Stimulated activated CD8-positive, alpha-beta memory T cell treated with anti-CD3 and anti-CD28 coated beads, Interleukin-7, amount 100 ng/mL, for 48 hours (primary cell): ENCODE results near the gene MAG.

Experiments
- DNase-seq, 2 donors: peaks; one replicate each; pipeline ENCODE4 v3.0.0-alpha.2; 2020; ENCODE audit warnings: low read depth in 1 of 2; ENCODE audit errors: extremely low read depth in 1 of 2

The MAG gene

DNA sequence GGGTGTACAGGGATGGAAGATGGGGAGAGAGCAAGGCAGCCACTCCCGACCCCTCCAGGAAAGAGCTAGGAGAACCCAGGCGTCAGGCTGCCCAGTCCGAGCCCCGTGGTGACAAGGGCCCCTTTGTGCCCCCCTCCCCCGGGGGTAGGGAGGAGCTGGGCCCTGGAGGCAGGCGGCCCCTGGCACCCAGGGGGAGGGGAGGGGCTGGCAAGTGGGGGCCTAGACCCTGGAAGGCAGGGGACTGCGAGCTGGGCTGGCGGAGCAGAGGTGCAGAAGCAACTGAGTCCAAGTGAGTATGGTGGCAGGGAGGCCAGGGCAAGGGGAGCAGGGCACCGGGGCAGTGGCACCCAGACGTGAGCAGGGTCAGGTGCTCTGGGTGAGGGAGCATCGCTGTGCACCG is at the start of gene MAG:
Gene MAG, plus strand, starts transcription at position 246 of the 400 bp plus-strand sequence. CDS start 3,248 bp downstream, outside the sequence.
- no peak for DNase-seq

GRCh38 chr19:35246466-35247092 is 45.4 kb upstream of the MAG start:
- no peak for DNase-seq

DNA sequence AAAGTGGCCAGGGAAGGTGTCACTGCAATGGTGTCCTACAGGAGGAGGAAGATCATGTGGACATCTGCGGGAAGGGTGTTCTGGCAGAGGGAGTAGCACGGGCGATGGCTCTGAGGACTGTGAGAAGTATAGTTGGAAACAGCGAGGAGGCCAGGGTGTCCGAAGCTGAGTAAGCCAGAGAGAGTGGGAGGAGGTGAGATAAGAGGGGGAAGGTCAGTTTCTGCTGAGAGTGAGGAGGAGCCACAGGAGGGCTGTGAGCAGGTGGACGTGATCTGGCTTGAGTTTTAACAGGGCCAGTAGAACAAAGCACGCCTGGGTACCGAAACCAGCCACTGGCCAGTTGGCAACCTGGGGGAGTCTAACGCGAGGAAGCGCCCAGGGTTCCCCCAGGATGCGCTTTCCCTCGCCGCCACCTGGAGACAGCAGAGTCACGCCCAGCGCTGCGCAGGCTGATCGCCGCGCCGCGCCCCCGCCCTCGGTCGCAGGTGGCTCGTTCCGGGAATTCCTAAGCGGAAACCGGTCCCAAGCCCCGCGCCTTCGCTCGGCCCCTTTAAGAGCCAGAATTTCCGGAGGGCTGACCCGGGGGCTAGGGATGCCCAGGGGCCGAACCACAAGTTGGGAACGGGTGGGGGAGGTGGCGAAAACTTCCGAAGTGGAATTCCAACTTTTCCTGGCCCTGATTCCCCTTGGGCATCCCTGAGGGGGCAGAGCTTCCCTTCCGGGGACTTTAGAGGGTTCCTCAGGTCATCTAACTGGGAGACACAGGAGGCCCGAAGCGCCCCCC is 44.2 kb upstream of the MAG start:
- peak in 1 of 2 donors; percentile 24 for DNase-seq

DNA sequence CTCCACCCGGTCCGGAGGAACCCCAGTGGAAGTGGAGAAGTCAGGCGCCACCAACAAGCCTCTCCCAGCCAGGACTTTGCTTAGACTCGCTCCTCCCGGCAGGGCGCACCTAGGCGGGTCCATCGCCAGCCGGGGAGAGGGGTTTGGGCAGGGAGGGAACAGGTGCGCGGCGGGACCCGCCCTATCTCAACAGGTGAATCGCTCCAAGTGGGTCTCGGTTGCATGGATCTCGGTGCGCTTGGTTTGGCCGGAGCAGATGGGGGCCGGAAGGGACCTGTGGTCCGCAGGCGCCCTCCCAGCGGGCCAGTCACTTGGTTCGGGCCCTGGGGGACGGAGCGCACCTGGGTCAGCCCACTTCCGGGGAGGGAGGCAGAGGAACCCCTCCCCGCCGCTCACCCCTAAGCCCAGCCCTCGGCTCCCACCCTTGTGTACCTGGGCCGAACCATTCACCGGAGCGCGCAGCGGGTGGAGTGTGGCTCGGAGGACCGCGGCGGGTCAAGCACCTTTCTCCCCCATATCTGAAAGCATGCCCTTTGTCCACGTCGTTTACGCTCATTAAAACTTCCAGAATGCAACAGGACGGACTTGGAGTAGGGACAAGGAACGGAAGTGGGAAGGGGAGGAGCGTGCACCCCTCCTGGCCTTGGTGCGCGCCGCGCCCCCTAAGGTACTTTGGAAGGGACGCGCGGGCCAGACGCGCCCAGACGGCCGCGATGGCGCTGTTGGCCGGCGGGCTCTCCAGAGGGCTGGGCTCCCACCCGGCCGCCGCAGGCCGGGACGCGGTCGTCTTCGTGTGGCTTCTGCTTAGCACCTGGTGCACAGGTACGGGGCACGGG is 43.4 kb upstream of the MAG start, which contains the start of gene LSR:
Gene LSR, plus strand, starts transcription at position 693 of the 836 bp plus-strand sequence. Its CDS starts 21 bp downstream, at position 714.
- peak; percentile 30 to 75 for DNase-seq

GRCh38 chr19:35249146-35249847 is 42.7 kb upstream of the MAG start:
- DNase-seq: no peak

DNA sequence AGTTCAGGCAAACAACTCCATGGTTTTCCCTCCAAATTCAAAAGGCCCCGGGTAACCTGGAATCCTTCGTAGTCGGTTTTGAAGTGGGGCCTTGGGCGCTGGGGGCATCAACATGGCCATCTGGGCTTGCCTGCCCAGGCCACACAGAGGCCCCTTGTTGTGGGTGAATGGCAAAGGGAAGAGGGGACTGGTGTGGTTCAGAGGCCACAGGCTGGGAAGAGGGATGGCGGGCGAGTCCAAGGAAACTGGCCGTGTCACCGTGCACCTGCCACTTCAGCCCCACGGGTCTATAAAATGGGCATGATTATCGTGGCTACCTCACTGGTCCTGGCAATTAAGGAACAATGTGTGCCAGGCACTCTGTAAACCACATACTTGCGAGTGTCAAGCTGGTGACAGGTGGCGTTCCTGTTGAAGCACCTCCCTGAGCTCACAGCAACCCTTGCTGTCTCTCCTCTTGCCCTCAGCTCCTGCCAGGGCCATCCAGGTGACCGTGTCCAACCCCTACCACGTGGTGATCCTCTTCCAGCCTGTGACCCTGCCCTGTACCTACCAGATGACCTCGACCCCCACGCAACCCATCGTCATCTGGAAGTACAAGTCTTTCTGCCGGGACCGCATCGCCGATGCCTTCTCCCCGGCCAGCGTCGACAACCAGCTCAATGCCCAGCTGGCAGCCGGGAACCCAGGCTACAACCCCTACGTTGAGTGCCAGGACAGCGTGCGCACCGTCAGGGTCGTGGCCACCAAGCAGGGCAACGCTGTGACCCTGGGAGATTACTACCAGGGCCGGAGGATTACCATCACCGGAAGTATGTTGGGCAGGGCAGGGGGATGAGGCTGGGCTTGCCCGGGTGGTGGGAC is 41.9 kb upstream of the MAG start:
- no peak for DNase-seq

DNA sequence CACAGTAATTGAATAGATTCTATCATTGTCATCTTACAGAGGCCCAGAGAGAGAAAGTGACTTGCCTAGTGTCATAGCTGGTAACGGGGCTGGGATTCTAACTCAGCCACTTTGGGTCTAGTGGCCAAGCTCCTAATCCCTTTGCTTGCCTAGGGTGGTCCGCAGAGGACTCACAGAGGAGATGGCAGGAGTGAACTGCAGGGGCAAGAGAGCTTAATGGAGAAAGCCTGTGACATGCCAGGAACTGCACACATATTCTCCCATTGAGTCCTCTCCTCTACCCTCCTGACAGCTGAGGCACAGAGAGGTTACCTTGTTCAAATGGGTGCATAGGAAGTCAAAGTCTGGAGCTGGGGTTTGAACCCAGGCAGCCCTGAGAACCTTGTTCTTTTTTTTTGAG is 40.5 kb upstream of the MAG start:
- no peak for DNase-seq

DNA sequence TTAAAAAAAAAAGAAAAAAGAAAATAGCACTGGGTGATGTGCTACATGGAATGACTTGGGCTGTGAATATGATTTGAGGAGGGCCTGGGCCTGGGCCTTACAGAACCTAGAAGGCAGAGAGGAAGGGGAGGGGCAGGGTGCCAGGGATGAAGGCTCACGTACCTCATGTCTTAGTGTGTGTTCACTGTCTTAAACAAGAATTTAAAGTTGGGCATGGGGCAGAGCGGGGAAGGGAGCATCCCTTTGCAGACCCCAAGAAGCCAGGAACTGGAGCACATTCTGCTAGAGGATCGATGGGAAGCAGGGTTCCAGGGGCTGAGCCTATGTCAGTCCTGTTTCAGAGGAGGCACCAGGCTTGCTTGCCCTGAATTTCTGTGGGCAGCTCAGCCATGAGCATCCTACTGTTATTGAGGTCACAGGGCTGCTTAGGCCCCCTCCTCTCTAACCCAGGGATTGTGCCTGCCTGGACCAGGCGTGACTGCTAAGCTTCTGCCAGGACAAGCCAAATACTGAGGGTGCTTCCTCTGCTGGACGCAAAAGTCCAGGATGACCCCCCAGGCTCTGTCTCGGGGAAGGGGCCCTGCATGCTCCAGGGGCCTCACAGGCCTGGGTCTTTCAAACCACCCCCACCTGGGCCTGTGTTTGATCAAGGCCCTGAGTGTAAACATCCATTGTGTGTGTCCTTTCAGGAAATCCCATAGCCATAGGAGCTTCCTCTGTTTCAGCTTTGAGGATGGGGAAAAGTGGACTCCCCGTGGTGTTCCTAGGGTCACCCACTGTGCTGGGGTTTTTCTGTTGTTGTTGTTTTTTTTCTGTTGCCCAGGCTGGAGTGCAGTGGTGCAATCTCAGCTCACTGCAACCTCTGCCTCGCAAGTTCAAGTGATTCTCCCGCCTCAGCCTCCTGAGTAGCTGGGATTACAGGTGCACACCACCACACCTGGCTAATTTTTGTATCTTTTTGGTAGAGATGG is 38.4 kb upstream of the MAG start:
- DNase-seq: no peak

DNA sequence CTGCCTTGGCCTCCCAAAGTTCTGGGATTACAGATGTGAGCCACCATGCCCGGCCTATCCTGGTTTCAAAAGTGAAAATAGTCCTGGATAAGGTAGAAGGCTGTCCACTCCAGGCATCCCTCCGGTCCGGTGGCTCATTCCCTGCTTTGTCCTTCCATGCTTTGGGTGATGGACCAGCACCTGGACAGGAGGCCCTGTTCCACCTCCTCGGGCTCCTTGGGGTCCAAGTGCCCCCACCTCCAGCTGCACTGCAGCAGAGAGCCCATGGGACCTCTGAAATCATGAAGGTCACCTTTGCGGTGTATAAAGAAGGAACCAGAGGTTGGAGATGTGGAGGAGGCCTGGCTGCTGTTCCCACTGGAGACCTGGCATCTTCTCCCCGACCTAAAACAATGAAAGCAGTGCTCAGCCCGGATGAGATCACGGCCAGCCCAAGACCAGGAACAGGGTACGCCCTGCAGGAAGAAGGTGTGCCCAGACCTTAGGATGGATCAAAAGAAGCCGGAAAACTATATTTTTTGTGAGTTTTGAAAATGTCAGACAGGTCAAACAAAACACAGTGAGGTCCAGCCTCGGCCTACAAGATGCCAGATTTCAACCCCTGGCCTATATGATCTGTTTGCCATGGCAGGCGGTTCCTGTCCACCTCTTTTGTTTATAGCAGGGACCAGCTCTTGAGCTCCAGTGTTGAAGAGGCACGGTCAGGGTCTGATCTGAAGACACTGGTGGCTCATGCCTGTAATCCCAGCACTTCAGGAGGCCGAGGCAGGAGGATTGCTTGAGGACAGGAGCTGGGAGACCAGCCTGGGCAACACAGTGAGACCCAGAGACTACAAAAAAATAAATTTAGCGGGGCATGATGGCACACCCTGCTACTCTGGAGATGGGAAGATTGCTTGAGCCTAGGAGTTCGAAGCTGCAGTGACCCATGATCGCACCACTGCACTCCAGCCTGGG is 37.3 kb upstream of the MAG start:
- no peak for DNase-seq

- no peak for DNase-seq
Measured at GRCh38 chr19:35256566-35256965, 35.4 kb upstream of the MAG start.

DNA sequence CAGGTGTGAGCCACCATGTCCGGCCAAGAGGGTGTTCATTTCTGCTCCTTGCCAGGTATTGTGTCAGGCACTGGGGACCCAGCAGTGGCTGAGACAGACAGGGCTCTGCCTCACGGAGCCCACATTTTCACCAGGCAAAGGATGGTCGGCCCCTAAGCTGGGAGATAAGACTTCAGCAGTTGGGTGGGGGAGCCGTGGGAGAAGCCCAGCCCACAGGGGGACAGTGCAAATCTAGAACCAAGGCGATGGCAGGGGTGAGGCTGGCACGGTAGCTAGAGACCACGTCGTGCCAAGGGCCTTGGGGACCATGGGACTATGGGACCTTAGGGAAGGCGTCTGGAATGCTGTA is 34.9 kb upstream of the MAG start:
- DNase-seq: no peak

DNA sequence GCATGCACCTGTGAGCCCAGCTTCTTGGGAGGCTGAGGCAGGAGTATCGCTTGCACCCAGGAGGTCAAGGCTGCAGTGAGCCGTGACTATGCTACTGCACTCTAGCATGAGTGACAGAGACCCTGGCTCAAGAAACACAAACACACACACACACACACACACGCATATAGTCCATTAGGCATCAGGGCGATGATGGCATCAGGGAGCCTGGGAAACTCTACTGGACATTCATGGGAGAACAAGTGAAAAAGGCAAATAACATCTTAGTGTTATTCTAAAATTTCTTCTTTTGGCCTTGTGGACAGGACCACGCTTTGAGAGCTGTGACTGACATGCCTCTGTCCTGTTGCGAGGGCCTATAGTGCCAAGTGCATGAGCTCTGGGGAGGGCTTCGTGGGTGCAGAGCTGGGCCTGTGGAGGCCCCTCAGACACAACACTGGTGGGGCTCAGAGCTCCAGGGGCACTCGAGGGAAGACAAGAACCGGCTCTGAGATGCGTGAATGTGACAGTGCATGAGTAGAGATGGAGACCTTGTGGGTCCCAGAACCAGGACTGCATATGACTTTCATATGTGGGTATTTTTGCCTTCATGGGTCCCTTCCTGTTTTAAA is 31.2 kb upstream of the MAG start:
- DNase-seq: no peak

DNA sequence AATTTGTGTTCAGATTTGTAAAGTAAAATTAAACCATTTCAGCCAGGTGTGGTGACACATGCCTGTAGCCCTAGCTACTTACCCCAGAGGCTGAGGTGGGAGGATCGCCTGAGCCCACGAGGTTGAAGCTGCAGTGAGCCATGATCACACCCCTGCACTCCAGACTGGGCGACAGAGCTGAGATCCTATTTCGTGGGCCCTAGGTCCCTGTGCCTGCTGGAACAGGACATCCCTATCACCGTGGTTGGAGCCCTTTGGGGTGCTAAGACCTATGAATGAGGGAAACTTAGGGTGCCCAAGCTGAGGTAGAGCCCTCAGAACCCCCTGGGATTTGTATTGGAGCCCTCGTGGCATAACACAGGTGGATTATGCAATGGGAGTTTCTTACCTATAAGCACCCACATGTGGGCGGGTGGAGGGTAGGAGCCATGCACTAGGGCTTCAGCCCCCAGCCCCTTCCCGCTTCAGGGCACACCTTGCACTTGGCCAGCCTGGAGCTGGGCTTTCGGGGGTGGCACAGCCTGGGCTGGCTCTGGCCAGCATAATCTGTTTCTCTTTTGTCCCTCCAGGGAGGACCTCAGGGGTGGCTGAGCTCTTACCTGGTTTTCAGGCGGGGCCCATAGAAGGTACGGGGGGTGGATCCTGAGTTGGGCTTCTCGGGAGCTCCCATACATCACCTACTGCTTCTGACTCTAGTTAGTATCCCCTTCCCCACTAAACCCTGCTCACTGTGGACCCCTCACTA is 30.4 kb upstream of the MAG start:
- DNase-seq: no peak

- DNase-seq: no peak
Measured at GRCh38 chr19:35262101-35262761, 29.7 kb upstream of the MAG start.

GRCh38 chr19:35264268-35265125 is 27.5 kb upstream of the MAG start:
- DNase-seq: no peak
